Measurements from ENCODE around the gene OTOS. TPM values are rescaled to one million over a fixed set of nuclear protein-coding genes. Genes with fewer than 3 reads are reported as not detected.

OTOS gene
- total and polyA plus RNA-seq, 2 experiments from 2014 or later, result not detected

DNA sequence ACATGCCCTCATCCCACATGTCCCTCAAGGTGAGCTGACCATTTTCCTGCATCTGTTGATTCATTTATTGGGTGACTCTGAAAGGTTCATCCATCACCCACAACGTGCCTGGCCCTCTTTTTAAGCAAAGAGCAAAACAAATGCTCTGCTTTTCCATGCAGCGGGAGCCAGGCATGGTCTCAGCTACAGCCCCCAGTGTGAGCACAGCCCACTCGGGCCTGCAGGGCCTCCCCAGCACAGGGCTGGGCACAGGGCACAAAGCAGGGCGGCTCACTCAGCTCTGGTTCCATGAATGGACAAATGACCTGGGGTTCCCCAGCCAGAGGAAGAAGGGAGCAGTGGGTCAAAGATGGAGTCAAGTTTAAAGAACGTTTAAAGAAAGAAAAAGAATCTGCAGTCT lies 24.1 kb upstream of the OTOS start:
- no peak for DNase-seq
- 11 to 16% methylated on average over 5 of the region's 5 CpGs for WGBS, 2 experiments (ENCODE audit: low coverage in 1 of 2, low lambda C conversion rate in 2 of 2, missing lambda C conversion rate in 2 of 2)
- in situ Hi-C loops (cut with MboI), result no loop called here
- no peaks in the 10 kb centered on the region for H3K4me1 ChIP-seq (ENCODE audit: insufficient read depth)
- H3K9me2 ChIP-seq (ENCODE audit: insufficient read depth), result no peaks in the 10 kb centered on the region
- H3K79me2 ChIP-seq (ENCODE audit: insufficient read depth), result no peaks in the 10 kb centered on the region
- H3K36me3 ChIP-seq (ENCODE audit: low read depth), result no peaks in the 10 kb centered on the region
- no peaks in the 10 kb centered on the region for H4K20me1 ChIP-seq (ENCODE audit: insufficient read depth)
- no peak overlapping the region for H3K4me3 ChIP-seq
- TF ChIP-seq EZH2phosphoT487 (IDR thresholded peaks at IDR 0.05; ENCODE audit: insufficient read depth, low read depth), result no peak
- TF ChIP-seq EZH2 (IDR thresholded peaks at IDR 0.05; ENCODE audit: insufficient read depth, poor library complexity, severe bottlenecking), result no peak
- H2AFZ ChIP-seq, result no peak overlapping the region
- no peak overlapping the region for H3K27ac ChIP-seq
- H3K9ac ChIP-seq, result no peak overlapping the region
- H3K27me3 ChIP-seq (replicated peaks; ENCODE audit: insufficient read depth), result no peaks in the 10 kb centered on the region; the same call in 1 of the 2 replicates
- H3K9me3 ChIP-seq (ENCODE audit: low read depth), result no peaks in the 10 kb centered on the region
- no peak overlapping the region for H3K4me2 ChIP-seq (ENCODE audit: unreplicated experiment)
- no peaks in the 10 kb centered on the region for H3F3A ChIP-seq (ENCODE audit: insufficient read depth)

DNA sequence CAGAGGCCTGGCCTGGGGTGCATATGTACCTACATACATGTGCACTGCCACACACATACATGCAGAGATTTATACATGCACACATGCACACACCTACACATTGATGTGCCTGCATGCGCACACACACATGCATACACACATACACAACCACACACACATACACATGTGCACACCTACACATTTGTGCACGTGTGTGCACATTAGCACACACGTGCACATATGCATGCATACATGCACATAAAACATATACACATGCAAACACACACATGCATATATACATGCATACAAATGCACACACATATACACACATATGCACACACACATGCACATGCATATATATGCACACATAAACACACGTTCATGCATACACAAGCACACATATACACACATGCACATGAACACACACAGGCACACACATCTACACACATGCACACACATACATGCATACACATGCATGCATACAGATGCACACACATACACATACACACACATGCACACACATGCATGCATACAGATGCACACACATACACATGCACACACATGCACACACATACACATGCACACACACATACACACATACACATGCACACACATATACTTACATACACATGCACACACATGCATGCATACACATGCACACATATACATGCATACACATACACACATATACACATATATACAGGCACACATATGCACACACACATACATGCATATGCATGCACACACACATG lies 23.6 kb upstream of the OTOS start:
- in situ Hi-C loops (cut with MboI), result no loop called here
- 45 to 64% methylated on average over 4 of the region's 4 CpGs for WGBS, 2 experiments (ENCODE audit: low coverage in 1 of 2, low lambda C conversion rate in 2 of 2, missing lambda C conversion rate in 2 of 2)
- Histone ChIP-seq H3K79me2 (ENCODE audit: insufficient read depth) (no peaks in the 10 kb centered on the region), H2AFZ (no peak overlapping the region), H3K4me1 (ENCODE audit: insufficient read depth) (no peaks in the 10 kb centered on the region), H3K27ac (no peak overlapping the region), H4K20me1 (ENCODE audit: insufficient read depth) (no peaks in the 10 kb centered on the region), H3F3A (ENCODE audit: insufficient read depth) (no peaks in the 10 kb centered on the region), H3K4me3 (no peak overlapping the region), H3K9me2 (ENCODE audit: insufficient read depth) (no peaks in the 10 kb centered on the region), H3K4me2 (ENCODE audit: unreplicated experiment) (no peak overlapping the region), H3K36me3 (ENCODE audit: low read depth) (no peaks in the 10 kb centered on the region), H3K27me3 (replicated peaks; ENCODE audit: insufficient read depth) (no peaks in the 10 kb centered on the region; the same call in 1 of the 2 replicates), H3K9ac (no peak overlapping the region), H3K9me3 (ENCODE audit: low read depth) (no peaks in the 10 kb centered on the region)
- TF ChIP-seq EZH2phosphoT487 (IDR thresholded peaks at IDR 0.05; ENCODE audit: insufficient read depth, low read depth) (no peak), EZH2 (IDR thresholded peaks at IDR 0.05; ENCODE audit: insufficient read depth, poor library complexity, severe bottlenecking) (no peak)
- no peak for DNase-seq

DNA sequence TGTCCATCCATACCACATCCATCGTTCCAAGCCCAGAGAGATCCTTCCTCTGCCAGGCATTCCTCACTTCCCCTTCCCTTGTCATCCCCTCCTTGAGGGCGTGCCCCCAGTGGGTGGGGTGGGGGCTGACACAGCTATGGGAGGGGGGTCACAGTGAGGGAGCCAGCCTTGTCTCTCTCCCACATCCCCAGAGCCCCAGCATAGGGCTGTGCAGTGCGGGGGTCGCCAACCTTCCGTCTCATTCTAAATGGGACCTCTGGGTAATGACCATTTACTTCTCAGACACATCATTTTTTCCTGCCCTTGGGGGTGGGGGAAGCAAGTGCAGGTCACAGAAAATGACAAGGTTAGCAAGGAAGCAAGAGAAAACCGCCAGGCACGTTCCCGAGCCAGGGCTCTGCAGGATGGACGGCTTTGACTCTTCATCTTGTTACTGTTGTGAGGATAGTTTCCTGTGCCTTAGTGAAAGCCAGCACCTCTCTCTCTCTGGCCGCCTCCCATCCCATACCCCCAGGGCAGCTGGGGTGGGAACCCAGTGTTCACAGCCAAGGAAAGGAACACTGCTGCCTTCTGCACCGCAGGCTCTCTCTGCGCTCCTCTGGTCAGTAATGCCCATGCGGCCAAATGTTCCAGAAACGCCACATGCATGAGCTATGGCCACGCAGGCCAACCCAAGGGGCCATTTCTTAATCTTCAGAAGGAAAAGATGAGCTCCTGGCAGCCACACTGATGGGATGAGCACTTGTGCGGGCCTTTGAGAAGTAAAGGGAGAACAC lies 22.7 kb upstream of the OTOS start:
- Histone ChIP-seq H4K20me1 (ENCODE audit: insufficient read depth) (no peaks in the 10 kb centered on the region), H2AFZ (no peak overlapping the region), H3K4me1 (ENCODE audit: insufficient read depth) (no peaks in the 10 kb centered on the region), H3F3A (ENCODE audit: insufficient read depth) (no peaks in the 10 kb centered on the region), H3K27me3 (replicated peaks; ENCODE audit: insufficient read depth) (no peaks in the 10 kb centered on the region; the same call in 1 of the 2 replicates), H3K36me3 (ENCODE audit: low read depth) (no peaks in the 10 kb centered on the region), H3K4me3 (no peak overlapping the region), H3K9me3 (ENCODE audit: low read depth) (no peaks in the 10 kb centered on the region), H3K79me2 (ENCODE audit: insufficient read depth) (no peaks in the 10 kb centered on the region), H3K9ac (no peak overlapping the region), H3K27ac (no peak overlapping the region), H3K9me2 (ENCODE audit: insufficient read depth) (no peaks in the 10 kb centered on the region), H3K4me2 (ENCODE audit: unreplicated experiment) (no peak overlapping the region)
- WGBS, 2 experiments (ENCODE audit: low coverage in 1 of 2, low lambda C conversion rate in 2 of 2, missing lambda C conversion rate in 2 of 2), result 42 to 46% methylated on average over 14 to 16 of the region's 16 CpGs
- in situ Hi-C loops (cut with MboI), result no loop called here
- DNase-seq, result no peak
- TF ChIP-seq EZH2 (IDR thresholded peaks at IDR 0.05; ENCODE audit: insufficient read depth, poor library complexity, severe bottlenecking) (no peak), EZH2phosphoT487 (IDR thresholded peaks at IDR 0.05; ENCODE audit: insufficient read depth, low read depth) (no peak)

DNA sequence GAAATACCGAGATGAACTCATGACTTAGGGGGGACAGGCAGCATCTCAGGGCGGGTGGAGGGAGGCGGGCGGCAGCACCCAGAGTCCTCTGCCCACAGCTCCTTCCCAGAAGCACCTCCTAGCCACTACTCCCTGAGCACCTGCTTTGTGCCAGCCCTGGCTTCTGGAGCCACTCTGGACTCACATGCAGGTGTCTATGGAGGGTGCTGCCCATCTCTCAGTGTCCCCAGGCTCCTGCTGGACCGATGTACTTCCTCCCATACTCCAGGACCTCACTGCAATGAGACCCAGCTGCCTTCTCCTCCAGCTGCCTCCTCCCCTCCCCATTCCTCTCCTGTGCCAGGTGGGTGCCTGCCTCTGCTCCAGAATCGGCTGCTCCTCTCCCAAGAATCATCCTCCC lies 22.1 kb upstream of the OTOS start:
- no peaks in the 10 kb centered on the region for H3K36me3 ChIP-seq (ENCODE audit: low read depth)
- WGBS, 2 experiments (ENCODE audit: low coverage in 1 of 2, low lambda C conversion rate in 2 of 2, missing lambda C conversion rate in 2 of 2), result 31 to 44% methylated on average over 6 of the region's 6 CpGs
- no peaks in the 10 kb centered on the region for H4K20me1 ChIP-seq (ENCODE audit: insufficient read depth)
- TF ChIP-seq EZH2phosphoT487 (IDR thresholded peaks at IDR 0.05; ENCODE audit: insufficient read depth, low read depth) (no peak), EZH2 (IDR thresholded peaks at IDR 0.05; ENCODE audit: insufficient read depth, poor library complexity, severe bottlenecking) (no peak)
- no peak overlapping the region for H2AFZ ChIP-seq
- H3K4me2 ChIP-seq (ENCODE audit: unreplicated experiment), result no peak overlapping the region
- no peaks in the 10 kb centered on the region; the same call in 1 of the 2 replicates for H3K27me3 ChIP-seq (replicated peaks; ENCODE audit: insufficient read depth)
- in situ Hi-C loops (cut with MboI), result no loop called here
- H3K9ac ChIP-seq, result no peak overlapping the region
- H3K9me2 ChIP-seq (ENCODE audit: insufficient read depth), result no peaks in the 10 kb centered on the region
- no peak overlapping the region for H3K27ac ChIP-seq
- no peaks in the 10 kb centered on the region for H3K9me3 ChIP-seq (ENCODE audit: low read depth)
- H3F3A ChIP-seq (ENCODE audit: insufficient read depth), result no peaks in the 10 kb centered on the region
- H3K4me1 ChIP-seq (ENCODE audit: insufficient read depth), result no peaks in the 10 kb centered on the region
- DNase-seq, result no peak
- no peak overlapping the region for H3K4me3 ChIP-seq
- H3K79me2 ChIP-seq (ENCODE audit: insufficient read depth), result no peaks in the 10 kb centered on the region
